Erythroblast (primary cell): ENCODE measurements around the gene KCTD11.

Experiments
- GATA1 ChIP-seq: IDR thresholded peaks from 2 replicates; pipeline ENCODE4 v1.6.1; 2011; ENCODE audit warnings: low read depth, mild to moderate bottlenecking, control low read depth, low read length, moderate library complexity
- POLR2A ChIP-seq: IDR thresholded peaks from 2 replicates; pipeline ENCODE4 v1.6.1; 2011; ENCODE audit warnings: mild to moderate bottlenecking, low read length

DNA sequence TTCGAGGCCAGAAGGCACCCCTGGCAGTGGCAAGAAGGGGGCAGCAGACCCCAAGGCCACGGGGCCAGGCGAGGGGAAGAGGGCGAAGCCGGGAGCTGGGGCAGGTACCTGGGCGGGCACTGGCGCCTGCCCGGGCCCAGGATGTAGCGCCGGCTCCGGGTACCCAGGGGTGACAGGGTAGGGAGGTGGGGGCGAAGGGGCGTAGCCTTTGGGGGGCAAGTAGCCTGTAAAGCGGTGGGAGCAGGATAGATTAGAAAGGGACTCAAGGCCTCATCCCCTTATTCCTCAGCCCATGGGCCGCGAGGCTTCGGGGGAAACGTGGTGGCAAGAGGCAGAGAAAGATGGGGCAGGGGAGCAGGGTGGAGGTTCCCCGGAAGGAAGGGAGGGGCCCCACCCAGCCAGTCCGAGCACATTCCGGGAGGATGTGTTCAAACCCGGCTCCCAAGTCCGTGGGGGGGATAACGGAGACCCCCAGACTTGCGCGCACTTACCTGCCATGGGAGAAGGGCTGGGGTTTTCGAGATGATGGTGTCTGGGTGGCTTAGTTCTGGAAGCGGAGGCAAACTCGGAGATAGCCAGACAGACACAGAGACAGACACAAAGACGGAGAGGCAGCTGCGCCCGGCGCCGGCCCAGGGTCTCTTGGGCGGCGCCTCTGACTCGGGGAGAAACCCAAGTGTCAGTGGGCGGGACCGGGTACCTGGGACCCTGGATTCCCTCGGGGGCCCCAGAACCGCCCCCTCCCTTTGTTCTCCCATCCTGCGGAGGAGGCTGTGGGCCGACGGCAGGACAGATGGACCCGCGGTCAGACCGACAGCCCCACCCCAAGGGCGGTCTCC lies 41.9 kb downstream of the KCTD11 start:
- TF ChIP-seq POLR2A (no peak), GATA1 (no peak)
